ENCODE data around the gene KCNE3. TPM values are rescaled to one million over a fixed set of nuclear protein-coding genes. Genes with fewer than 3 reads are reported as not detected.

KCNE3 gene, protein sequence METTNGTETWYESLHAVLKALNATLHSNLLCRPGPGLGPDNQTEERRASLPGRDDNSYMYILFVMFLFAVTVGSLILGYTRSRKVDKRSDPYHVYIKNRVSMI
- total RNA-seq, result 10 to 100 TPM in 1 of 2 donors, 1 to 10 TPM in 1; 4.7 to 16.1 TPM
- polyA plus RNA-seq (ENCODE audit: insufficient read length in 2 of 2), result 1 to 10 TPM; 3.4 to 3.8 TPM
- long read RNA-seq, donor 1, result 0 reads
- long read RNA-seq, donor 2, result 0 reads
- long read RNA-seq, donor 3, partial matches to known transcripts, result 0 of 1 reads
- long read RNA-seq, donor 3, other reads (novel, unspliced or antisense), result 0 of 1 reads
- long read RNA-seq, donor 4, partial matches to known transcripts, result 0 of 3 reads
- long read RNA-seq, donor 4, other reads (novel, unspliced or antisense), result 0 of 3 reads

DNA sequence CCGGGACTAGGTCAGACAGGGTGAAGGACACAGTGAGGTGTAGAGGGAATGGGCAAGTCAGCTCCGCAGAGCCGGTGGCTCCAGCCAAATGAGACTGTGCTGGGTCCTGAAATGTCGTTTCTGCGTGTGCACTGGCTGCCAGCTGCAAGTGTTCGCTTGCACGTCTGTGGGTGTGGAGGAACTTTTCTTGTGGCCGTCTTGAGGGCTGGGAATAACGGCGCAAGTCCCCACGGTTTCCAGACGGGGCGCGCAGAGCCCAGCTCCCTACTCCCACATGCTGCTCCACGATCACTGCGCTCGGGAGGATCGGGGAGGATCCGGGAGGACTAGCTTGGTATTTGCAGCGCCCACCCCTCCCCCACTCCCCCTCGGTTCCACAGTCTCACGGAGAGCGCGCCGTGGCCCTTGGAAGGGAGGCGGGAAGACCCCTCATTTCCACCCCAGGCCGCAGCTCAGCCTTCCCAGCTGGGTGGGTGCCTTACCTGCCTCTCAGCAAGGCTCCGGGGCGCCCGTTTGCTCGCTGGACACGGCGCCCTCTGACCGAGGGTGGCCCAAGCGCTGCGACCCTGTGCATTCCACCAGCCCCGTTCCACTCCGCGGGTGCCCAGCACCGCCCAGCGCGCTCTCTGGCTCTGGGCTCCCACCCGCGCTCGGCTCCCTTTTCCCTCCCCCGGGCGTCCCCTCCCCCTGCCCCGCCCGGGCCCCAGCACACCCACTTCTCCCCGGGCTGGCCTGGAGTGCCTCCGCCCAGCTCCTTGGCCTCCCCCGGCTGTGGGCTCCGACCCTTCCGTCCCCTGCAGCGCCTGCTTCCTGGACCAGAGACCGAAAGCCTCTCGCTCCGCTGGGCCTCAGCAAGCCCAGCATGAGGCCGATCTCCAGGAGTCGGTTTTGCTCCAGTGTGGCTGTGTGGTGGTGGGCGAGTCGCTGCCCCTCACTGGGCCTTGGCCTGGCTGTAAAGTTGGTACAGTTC, at the start of gene KCNE3:
Gene KCNE3, minus strand, starts transcription at position 634 of the 970 bp plus-strand sequence. CDS start 9,986 bp downstream, outside the sequence.
- Histone ChIP-seq H3K9me3 (ENCODE audit: control insufficient read depth, insufficient read depth, low read length) (no peaks in the 10 kb centered on the region), H3K4me1 (ENCODE audit: control insufficient read depth, insufficient read depth, low read length) (peaks cover 13% of the 10 kb centered on the region), H3K36me3 (ENCODE audit: control insufficient read depth, insufficient read depth, low read length) (no peaks in the 10 kb centered on the region), H3K4me3 (ENCODE audit: low read depth, low read length) (peak within 1 kb of the TSS; percentile 45), H3K27me3 (ENCODE audit: control insufficient read depth, insufficient read depth, low read length) (peaks cover 12% of the 10 kb centered on the region), H3K27ac (ENCODE audit: low read depth, low read length) (no peak within 1 kb of the TSS)
- WGBS (ENCODE audit: insufficient coverage), result 6% methylated on average over 52 of the region's 62 CpGs
- DNase-seq (ENCODE audit: low read depth in 4 of 6, low spot score in 6 of 6), result peak in 2 of 6 donors; percentile 57 to 59

DNA sequence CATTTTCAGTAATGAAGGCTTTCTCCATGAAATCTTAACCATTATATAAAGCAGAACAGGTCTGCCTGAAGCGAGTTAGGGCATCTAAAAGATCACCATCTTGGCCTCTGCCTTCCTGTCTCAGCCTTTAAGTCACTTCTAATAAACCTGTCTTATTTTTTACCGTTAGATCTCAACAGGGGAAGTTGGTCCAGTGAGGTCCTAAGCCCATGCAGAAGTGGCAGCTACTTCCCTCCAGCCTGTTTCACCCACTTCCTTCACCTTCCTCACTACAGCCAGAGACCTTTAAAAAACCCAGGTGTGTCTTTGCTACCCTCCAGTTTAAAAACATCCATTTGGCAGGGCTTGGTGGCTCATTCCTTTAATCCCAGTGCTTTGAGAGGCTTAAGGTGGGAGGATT, 40.2 kb upstream of the KCNE3 start:
- no peaks in the 10 kb centered on the region for H3K36me3 ChIP-seq (ENCODE audit: control insufficient read depth, insufficient read depth, low read length)
- WGBS (ENCODE audit: insufficient coverage), result 89% methylated on average over 2 of the region's 2 CpGs
- H3K27ac ChIP-seq (ENCODE audit: low read depth, low read length), result no peak overlapping the region
- no peaks in the 10 kb centered on the region for H3K27me3 ChIP-seq (ENCODE audit: control insufficient read depth, insufficient read depth, low read length)
- H3K4me1 ChIP-seq (ENCODE audit: control insufficient read depth, insufficient read depth, low read length), result no peaks in the 10 kb centered on the region
- no peak for DNase-seq (ENCODE audit: low read depth in 4 of 6, low spot score in 6 of 6)
- no peak overlapping the region for H3K4me3 ChIP-seq (ENCODE audit: low read depth, low read length)
- H3K9me3 ChIP-seq (ENCODE audit: control insufficient read depth, insufficient read depth, low read length), result no peaks in the 10 kb centered on the region

DNA sequence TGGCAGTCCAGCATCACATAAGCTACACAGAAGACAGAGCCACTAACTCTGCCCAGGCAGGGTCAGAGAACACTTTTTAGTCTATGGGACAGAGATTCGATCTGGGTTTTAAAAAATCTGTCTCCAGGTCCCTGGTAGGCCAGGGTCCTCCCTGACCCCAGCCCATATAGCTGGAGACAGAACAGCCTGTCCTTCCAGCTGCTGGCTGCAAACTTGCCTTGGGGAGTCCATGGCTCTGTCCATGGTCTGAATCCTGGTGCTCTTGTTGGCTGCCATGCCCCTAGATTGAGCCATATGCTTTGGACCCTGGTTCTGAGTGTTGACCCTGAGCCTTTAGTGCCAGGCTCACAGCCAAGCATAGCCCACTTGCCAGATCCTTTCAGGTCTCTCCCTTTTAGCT, 39.5 kb upstream of the KCNE3 start:
- Histone ChIP-seq H3K9me3 (ENCODE audit: control insufficient read depth, insufficient read depth, low read length) (no peaks in the 10 kb centered on the region), H3K4me1 (ENCODE audit: control insufficient read depth, insufficient read depth, low read length) (no peaks in the 10 kb centered on the region), H3K27ac (ENCODE audit: low read depth, low read length) (no peak overlapping the region), H3K27me3 (ENCODE audit: control insufficient read depth, insufficient read depth, low read length) (no peaks in the 10 kb centered on the region), H3K36me3 (ENCODE audit: control insufficient read depth, insufficient read depth, low read length) (no peaks in the 10 kb centered on the region), H3K4me3 (ENCODE audit: low read depth, low read length) (no peak overlapping the region)
- DNase-seq (ENCODE audit: low read depth in 4 of 6, low spot score in 6 of 6), result no peak
- WGBS (ENCODE audit: insufficient coverage), result 88% methylated on average over 1 of the region's 1 CpG

DNA sequence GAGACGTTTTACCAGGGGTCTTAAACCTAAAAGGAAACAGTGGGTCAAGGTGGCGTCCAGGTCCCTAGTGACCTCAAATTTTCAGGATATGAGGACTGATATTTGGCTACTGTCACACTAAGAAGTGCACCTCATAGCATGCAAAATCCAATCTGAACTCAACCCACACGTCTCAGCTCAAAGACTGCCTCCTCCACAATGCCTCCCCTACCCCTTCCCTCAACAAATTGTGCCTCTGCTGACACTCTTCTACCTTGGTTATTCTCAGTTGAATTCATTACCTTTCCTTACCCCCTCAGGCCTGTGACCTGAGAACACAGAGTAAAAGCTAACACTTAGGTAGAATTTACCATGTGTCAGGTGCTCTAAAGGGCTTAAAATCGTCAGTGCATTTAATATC, 38.6 kb upstream of the KCNE3 start:
- Histone ChIP-seq H3K4me3 (ENCODE audit: low read depth, low read length) (no peak overlapping the region), H3K36me3 (ENCODE audit: control insufficient read depth, insufficient read depth, low read length) (no peaks in the 10 kb centered on the region), H3K4me1 (ENCODE audit: control insufficient read depth, insufficient read depth, low read length) (no peaks in the 10 kb centered on the region), H3K27ac (ENCODE audit: low read depth, low read length) (no peak overlapping the region), H3K27me3 (ENCODE audit: control insufficient read depth, insufficient read depth, low read length) (no peaks in the 10 kb centered on the region), H3K9me3 (ENCODE audit: control insufficient read depth, insufficient read depth, low read length) (no peaks in the 10 kb centered on the region)
- 96% methylated on average over 4 of the region's 4 CpGs for WGBS (ENCODE audit: insufficient coverage)
- DNase-seq (ENCODE audit: low read depth in 4 of 6, low spot score in 6 of 6), result no peak

DNA sequence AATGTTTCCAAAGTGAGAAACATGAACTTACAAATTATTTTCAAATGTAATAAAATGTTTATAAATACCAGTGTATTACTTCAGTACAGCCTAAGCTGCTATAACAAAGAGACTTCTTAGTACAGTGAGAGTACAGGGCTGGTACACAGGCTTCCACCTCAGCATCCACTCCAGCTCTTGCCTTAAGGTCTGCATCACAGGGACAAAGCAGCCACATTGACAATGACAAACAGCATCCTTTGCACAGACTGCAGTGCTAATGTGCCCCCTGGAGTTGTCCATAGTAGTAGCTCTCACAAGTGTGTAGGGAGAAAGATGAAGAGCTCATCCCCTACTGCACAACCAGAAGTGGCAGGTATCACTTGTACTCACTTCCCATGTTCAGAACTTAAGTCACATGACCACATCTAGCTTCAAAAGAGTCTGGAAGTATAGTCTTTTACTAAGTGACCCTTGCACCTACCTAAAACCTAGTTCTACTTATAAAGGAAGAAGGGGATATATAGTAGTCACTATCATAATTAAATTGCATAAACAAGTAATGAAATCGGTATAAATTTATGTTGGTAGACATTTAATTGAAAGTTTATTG, 36.8 kb upstream of the KCNE3 start:
- no peak overlapping the region for H3K4me3 ChIP-seq (ENCODE audit: low read depth, low read length)
- H3K27ac ChIP-seq (ENCODE audit: low read depth, low read length), result no peak overlapping the region
- H3K27me3 ChIP-seq (ENCODE audit: control insufficient read depth, insufficient read depth, low read length), result no peaks in the 10 kb centered on the region
- WGBS (ENCODE audit: insufficient coverage), result no CpG with 5 or more reads among the region's 1 CpG
- H3K36me3 ChIP-seq (ENCODE audit: control insufficient read depth, insufficient read depth, low read length), result no peaks in the 10 kb centered on the region
- no peak for DNase-seq (ENCODE audit: low read depth in 4 of 6, low spot score in 6 of 6)
- peaks cover 3% of the 10 kb centered on the region for H3K9me3 ChIP-seq (ENCODE audit: control insufficient read depth, insufficient read depth, low read length)
- H3K4me1 ChIP-seq (ENCODE audit: control insufficient read depth, insufficient read depth, low read length), result no peaks in the 10 kb centered on the region

DNA sequence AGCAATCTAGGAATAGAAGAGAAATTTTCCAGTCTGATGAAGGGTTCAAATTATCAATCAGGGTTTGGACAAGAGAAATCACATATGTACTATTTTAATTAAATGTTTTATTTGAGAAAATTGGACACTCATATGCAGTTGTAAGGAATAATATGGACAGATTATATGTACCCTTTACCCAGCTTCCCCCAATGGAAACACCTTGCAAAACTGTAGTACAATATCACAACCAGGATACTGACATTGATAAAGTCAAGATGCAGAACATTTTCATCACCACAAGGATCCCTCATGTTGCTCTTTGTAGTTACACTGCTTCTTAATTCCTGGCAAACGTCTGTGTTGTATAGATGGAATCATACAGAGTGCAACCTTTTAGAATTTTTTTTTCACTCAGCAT, 27.6 kb upstream of the KCNE3 start:
- no CpG with 5 or more reads among the region's 1 CpG for WGBS (ENCODE audit: insufficient coverage)
- DNase-seq (ENCODE audit: low read depth in 4 of 6, low spot score in 6 of 6), result no peak
- peaks cover 13% of the 10 kb centered on the region for H3K9me3 ChIP-seq (ENCODE audit: control insufficient read depth, insufficient read depth, low read length)
- no peaks in the 10 kb centered on the region for H3K27me3 ChIP-seq (ENCODE audit: control insufficient read depth, insufficient read depth, low read length)
- H3K36me3 ChIP-seq (ENCODE audit: control insufficient read depth, insufficient read depth, low read length), result no peaks in the 10 kb centered on the region
- H3K4me1 ChIP-seq (ENCODE audit: control insufficient read depth, insufficient read depth, low read length), result peaks cover 8% of the 10 kb centered on the region
- H3K4me3 ChIP-seq (ENCODE audit: low read depth, low read length), result no peak overlapping the region
- H3K27ac ChIP-seq (ENCODE audit: low read depth, low read length), result no peak overlapping the region

DNA sequence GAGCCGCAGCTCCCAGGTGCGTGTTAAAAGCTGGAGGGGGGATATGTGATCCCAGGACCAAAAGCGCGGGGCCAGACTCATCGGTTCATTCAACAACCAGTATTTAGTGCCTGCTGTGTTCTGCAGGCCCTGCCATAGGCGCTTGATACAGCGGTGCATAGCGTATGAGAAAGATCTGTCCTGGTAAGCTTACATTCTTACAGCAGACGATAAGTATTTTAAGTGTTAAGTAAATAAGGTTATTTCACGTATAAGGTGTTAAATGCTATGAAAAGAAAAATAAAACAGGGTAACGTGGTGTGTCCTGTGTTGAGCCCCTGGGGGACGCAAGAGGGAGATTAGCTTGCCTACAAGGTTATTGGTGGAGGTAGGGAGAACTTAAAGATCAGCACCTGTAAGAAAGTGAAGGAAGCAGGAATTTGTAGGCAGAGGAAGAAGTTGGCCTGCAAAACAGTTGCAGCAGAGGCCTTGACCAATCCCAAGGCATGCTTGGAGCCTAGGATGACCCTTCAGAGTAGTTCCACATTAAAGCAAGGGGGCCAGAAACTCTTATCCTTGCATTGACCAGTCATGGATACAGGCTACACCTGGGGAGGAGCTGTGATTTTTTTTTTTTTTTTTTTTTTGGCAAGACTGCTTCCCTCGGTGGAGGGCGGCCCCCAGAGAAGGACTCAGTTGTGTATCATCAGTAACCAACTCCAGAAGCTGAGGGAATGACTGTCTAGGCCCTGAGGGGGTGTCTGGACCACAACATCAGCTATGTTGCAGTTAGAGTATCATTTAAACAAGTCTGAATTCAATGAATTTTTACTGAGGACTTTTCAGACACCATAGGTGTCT, 26.7 kb upstream of the KCNE3 start:
- DNase-seq (ENCODE audit: low read depth in 4 of 6, low spot score in 6 of 6), result peak in 1 of 6 donors; percentile 10

DNA sequence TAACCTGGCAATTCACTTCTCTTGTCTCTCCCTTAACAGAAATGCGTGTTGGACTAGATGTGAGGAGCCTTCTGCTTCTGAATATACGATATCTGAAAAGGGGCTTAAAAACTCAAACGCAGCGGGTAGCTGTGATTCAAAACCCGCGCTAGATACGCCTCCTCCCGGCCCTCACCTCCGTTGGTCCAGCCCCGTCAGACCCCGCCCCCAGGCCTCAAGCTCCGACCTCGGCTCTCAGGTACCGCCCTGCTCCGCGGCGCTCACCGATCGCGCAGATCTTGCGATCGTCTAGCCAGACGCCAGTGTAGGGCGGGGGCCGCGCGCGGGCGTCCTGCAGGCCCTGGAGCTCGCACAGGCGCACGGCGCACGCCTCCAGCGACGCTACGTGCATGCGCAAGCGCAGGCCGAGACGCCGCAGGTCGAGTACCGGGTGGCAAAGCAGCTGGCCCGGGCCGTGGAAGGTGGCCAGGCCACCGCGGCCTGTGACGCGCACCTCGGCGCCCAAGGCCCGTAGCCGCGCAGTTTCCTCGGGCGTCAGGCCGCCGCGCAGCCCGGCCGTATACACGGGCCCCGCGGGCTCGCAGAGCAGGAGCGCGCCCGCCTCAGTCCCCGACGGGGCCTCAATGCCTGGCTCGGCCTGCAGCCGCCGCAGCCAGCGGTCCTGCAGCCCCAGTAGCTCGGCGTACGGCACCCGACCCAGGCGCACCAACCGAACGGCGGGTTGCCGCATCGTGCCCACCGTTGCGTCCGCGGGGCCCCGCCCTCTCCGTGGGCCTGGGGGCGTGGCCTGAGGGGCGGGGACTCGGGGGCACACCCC, 25.8 kb upstream of the KCNE3 start, which contains the start of gene LIPT2:
Gene LIPT2, minus strand, starts transcription at position 751 of the 817 bp plus-strand sequence. Its CDS starts 21 bp downstream, at position 730.
- peak; percentile 86 to 99 (median 91) for DNase-seq (ENCODE audit: low read depth in 4 of 6, low spot score in 6 of 6)
- Histone ChIP-seq H3K4me3 (ENCODE audit: low read depth, low read length) (peak within 1 kb of the TSS; percentile 55), H3K9me3 (ENCODE audit: control insufficient read depth, insufficient read depth, low read length) (peaks cover 12% of the 10 kb centered on the region), H3K27ac (ENCODE audit: low read depth, low read length) (peak within 1 kb of the TSS; percentile 79), H3K27me3 (ENCODE audit: control insufficient read depth, insufficient read depth, low read length) (no peaks in the 10 kb centered on the region), H3K36me3 (ENCODE audit: control insufficient read depth, insufficient read depth, low read length) (no peaks in the 10 kb centered on the region), H3K4me1 (ENCODE audit: control insufficient read depth, insufficient read depth, low read length) (peaks cover 8% of the 10 kb centered on the region)
- 0% methylated on average over 92 of the region's 94 CpGs for WGBS (ENCODE audit: insufficient coverage)

More for the DNA sequence above, 26.7 kb upstream of the KCNE3 start:
- peak overlapping the region; percentile 55 for H3K4me3 ChIP-seq (ENCODE audit: low read depth, low read length)
- WGBS (ENCODE audit: insufficient coverage), result 21% methylated on average over 10 of the region's 14 CpGs
- peak overlapping the region; percentile 79 for H3K27ac ChIP-seq (ENCODE audit: low read depth, low read length)
- H3K27me3 ChIP-seq (ENCODE audit: control insufficient read depth, insufficient read depth, low read length), result no peaks in the 10 kb centered on the region
- no peaks in the 10 kb centered on the region for H3K36me3 ChIP-seq (ENCODE audit: control insufficient read depth, insufficient read depth, low read length)
- H3K4me1 ChIP-seq (ENCODE audit: control insufficient read depth, insufficient read depth, low read length), result peaks cover 8% of the 10 kb centered on the region
- peaks cover 13% of the 10 kb centered on the region for H3K9me3 ChIP-seq (ENCODE audit: control insufficient read depth, insufficient read depth, low read length)
